SK-N-SH treated with all-trans-retinoic acid at 6 μM for 48 hours (cell line): ENCODE measurements around the gene TFEB.

Experiments used
- ISL1 ChIP-seq: fragments of 250-450 bp; sonication (Bioruptor Pico); IDR thresholded peaks from 2 replicates; pipeline ENCODE4 v2.1.2; 2022; ENCODE audit warnings: mild to moderate bottlenecking, moderate library complexity
- TSHZ2 ChIP-seq: fragments of 250-450 bp; sonication (Bioruptor Pico); IDR thresholded peaks from 2 replicates; pipeline ENCODE4 v1.5.0; 2020; ENCODE audit warnings: mild to moderate bottlenecking, moderate library complexity
- ZC3H10 ChIP-seq: fragments of 250-450 bp; sonication (Bioruptor Pico); IDR thresholded peaks from 2 replicates; pipeline ENCODE4 v1.5.1; 2021; ENCODE audit warnings: mild to moderate bottlenecking, moderate library complexity
- ZNF70 ChIP-seq: fragments of 450-650 bp; formaldehyde crosslinking; IDR thresholded peaks from 2 replicates; pipeline ENCODE4 v1.5.0; 2020; ENCODE audit warnings: mild to moderate bottlenecking, moderate library complexity

GRCh38 chr6:41716516-41717391 lies 18.7 kb downstream of the TFEB start:
- TF ChIP-seq ZNF70 (CRISPR knock-in tag) (no peak), ISL1 (CRISPR knock-in tag) (no peak), ZC3H10 (CRISPR knock-in tag) (no peak), TSHZ2 (no peak)
